AG04450 (cell line): ENCODE measurements around the gene CCDC127. TPM values are rescaled to one million over a fixed set of nuclear protein-coding genes. Genes with fewer than 3 reads are reported as not detected.

ENCODE experiments used
- CTCF ChIA-PET: fragments of 300-600, 350-600 bp; formaldehyde crosslinking; extraction: SDS; loops from one replicate; lab custom pipeline; 2022; ENCODE audit warnings: antibody characterized with exemption, inconsistent platforms; lab: Charles Lee
- POLR2A ChIA-PET: fragments of 350-600 bp; formaldehyde crosslinking; extraction: SDS; loops from one replicate; lab custom pipeline; 2021; ENCODE audit warnings: antibody characterized with exemption, inconsistent platforms; lab: Yijun Ruan, JAX
- DNase-seq: peaks from one replicate; pipeline ENCODE4 v3.0.0-alpha.2; 2011; ENCODE audit warnings: low read depth, low spot score
- H3K27ac ChIP-seq: one replicate; pipeline ENCODE4 v1.5.1; 2012; ENCODE audit warnings: low read depth, low read length, control low read depth
- H3K27me3 ChIP-seq: one replicate; pipeline ENCODE4 v1.6.0; 2012; ENCODE audit warnings: low read length; ENCODE audit not compliant: control insufficient read depth, insufficient read depth
- H3K4me3 ChIP-seq: 2 replicates; pipeline ENCODE4 v1.5.1; 2011; ENCODE audit warnings: mild to moderate bottlenecking, low read depth, low read length, control low read depth
- H3K9me3 ChIP-seq: 2 replicates; pipeline ENCODE4 v1.5.1; 2012; ENCODE audit warnings: low read length; ENCODE audit not compliant: control insufficient read depth, insufficient read depth
- polyA plus RNA-seq: library from polyadenylated mRNA; depleted of rRNA; stranded (reverse); fragments of >200 nt; gene quantifications from 2 replicates; pipeline ENCODE4 v1.2.3, GENCODE V29; 2011
- TF ChIP-seq, protein P1 (sequence below): IDR thresholded peaks from 2 replicates; pipeline ENCODE4 v1.5.1; 2011; ENCODE audit warnings: low read depth, low read length, control low read depth, inconsistent platforms

CCDC127 gene
- polyA plus RNA-seq, 1 experiment = 6.6 TPM

DNA sequence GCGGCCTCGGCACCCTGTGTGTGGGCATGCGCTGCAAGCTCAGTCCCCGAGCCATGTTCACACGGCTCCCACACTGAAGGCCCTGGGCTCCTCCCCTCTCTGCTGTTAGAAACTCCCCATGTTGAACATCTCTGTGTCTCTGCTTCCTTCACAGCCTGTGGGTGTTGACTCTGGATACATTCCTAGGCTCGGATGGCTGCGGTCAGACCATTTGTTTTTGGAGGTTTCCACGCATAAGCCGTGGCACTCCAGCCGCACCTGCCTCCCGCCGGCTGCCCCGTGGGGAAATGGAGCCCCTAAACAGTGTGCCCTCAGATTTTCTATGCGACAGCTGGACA, 57.8 kb downstream of the CCDC127 start:
- POLR2A ChIA-PET = interaction anchor here (1.1 kb wide), 1 partner anchor 31 kb away, joined by 4 read pairs; no protein-coding TSS in a partner anchor
- H3K27me3 ChIP-seq = peaks cover 7% of the 10 kb centered on the region
- CTCF ChIA-PET = interaction anchor here (1.1 kb wide), 1 partner anchor 28 kb away, joined by 4 read pairs; no protein-coding TSS in a partner anchor
- H3K4me3 ChIP-seq = no peak overlapping the region
- no peaks in the 10 kb centered on the region; the same call in 1 of the 2 replicates for H3K9me3 ChIP-seq
- TF ChIP-seq, protein P1, sequence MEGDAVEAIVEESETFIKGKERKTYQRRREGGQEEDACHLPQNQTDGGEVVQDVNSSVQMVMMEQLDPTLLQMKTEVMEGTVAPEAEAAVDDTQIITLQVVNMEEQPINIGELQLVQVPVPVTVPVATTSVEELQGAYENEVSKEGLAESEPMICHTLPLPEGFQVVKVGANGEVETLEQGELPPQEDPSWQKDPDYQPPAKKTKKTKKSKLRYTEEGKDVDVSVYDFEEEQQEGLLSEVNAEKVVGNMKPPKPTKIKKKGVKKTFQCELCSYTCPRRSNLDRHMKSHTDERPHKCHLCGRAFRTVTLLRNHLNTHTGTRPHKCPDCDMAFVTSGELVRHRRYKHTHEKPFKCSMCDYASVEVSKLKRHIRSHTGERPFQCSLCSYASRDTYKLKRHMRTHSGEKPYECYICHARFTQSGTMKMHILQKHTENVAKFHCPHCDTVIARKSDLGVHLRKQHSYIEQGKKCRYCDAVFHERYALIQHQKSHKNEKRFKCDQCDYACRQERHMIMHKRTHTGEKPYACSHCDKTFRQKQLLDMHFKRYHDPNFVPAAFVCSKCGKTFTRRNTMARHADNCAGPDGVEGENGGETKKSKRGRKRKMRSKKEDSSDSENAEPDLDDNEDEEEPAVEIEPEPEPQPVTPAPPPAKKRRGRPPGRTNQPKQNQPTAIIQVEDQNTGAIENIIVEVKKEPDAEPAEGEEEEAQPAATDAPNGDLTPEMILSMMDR = no peak
- DNase-seq = peak; percentile 36
- H3K27ac ChIP-seq = peak overlapping the region; percentile 31

DNA sequence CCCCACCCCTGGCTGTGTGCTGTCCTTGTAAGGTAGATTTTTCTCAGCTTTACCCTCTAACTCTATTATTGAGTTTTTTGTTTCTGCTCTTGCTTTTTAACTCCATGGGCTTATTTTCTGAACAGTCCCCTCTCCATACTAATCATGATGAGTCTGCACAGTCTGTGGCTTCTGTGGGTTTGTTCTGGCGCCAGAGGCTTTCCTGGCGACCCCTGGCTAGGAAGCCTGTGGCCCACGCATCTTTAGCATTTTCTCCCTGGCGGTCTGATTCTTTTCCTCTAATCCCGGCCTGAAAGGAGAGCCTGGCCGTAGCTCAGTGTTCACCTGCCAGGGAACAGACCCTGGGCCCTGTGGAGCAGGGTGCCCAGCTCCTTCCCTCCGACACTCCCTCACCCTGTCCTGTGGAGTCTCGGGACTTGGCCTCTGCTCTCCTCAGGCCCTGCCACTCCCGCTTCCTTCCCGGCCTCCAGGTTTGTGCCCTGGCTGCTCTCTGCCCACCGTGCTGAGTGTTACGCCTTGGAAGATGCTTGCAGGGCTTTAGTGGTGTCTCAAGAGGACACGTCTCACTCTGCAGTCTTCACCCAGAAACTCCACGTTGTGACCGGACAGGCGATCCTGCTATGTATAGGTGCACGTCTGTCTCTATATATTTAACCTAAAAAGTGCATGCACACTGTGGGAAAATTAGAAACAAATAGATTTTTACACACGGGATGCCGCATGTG, 58.3 kb downstream of the CCDC127 start:
- TF ChIP-seq, protein P1 = no peak
- Histone ChIP-seq H3K4me3 (no peak overlapping the region), H3K27ac (peak overlapping the region; percentile 31), H3K9me3 (no peaks in the 10 kb centered on the region; the same call in 1 of the 2 replicates), H3K27me3 (peaks cover 10% of the 10 kb centered on the region)
- POLR2A ChIA-PET = interaction anchor here (1.1 kb wide), 1 partner anchor 30 kb away, joined by 4 read pairs; no protein-coding TSS in a partner anchor
- peak; percentile 47 for DNase-seq
- CTCF ChIA-PET = interaction anchor here (1.1 kb wide), 1 partner anchor 28 kb away, joined by 4 read pairs; no protein-coding TSS in a partner anchor

GRCh38 chr5:158807-159447, 59.0 kb downstream of the CCDC127 start:
- no peak overlapping the region for H3K27ac ChIP-seq

DNA sequence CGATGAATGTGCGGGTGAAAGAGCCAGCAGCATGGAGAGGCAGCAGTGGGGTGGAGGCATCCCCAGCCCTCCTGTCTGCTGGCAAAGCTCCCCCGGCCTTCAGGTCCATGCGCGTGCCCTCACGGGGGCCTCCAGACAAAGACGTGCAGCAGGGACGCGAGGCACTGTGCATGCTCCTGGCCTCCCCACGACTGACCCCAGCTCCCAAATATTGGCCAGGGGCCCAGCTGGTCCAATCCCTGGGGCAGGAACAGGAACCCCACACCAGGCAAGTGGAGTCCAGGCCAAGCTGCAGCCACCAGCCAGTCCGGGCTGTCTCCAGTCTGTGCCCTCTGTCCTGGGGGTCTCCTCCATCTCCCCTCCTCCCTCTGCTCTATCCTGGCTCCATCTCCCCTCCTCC, 60.2 kb downstream of the CCDC127 start:
- no peak overlapping the region for H3K27ac ChIP-seq
- TF ChIP-seq, protein P1 = no peak
- no peak for DNase-seq
- no peak overlapping the region for H3K4me3 ChIP-seq
- ChIA-PET CTCF (no interaction called here), POLR2A (no interaction called here)
- H3K27me3 ChIP-seq = peaks cover 10% of the 10 kb centered on the region
- H3K9me3 ChIP-seq = no peaks in the 10 kb centered on the region; the same call in 1 of the 2 replicates

More at GRCh38 chr5:158807-159447, 59.0 kb downstream of the CCDC127 start:
- no peak for DNase-seq
- Histone ChIP-seq H3K9me3 (no peaks in the 10 kb centered on the region; the same call in 1 of the 2 replicates), H3K4me3 (no peak overlapping the region), H3K27me3 (peaks cover 10% of the 10 kb centered on the region)
- ChIA-PET POLR2A (interaction anchor here (1.1 kb wide), 1 partner anchor 29 kb away, joined by 4 read pairs; no protein-coding TSS in a partner anchor), CTCF (no interaction called here)
- TF ChIP-seq, protein P1 = no peak
